Glutamatergic neuron (in vitro differentiated cells): ENCODE measurements around the gene ANXA2R. TPM values are rescaled to one million over a fixed set of nuclear protein-coding genes. Genes with fewer than 3 reads are reported as not detected.
"Not testable (repeated sequence)": the region's sequence is repeated elsewhere in the genome, so short reads cannot be mapped to it uniquely, and the experiment has no call there.

Source experiments
- DNase-seq: peaks from one replicate; pipeline ENCODE4 v3.0.0; 2022
- H3K27ac Mint-ChIP-seq: one replicate; pipeline ENCODE4 v1.8.0; 2020; ENCODE audit warnings: mild to moderate bottlenecking, mixed read lengths, inconsistent platforms; ENCODE audit not compliant: unreplicated experiment
- H3K27me3 Mint-ChIP-seq: one replicate; pipeline ENCODE4 v1.8.0; 2020; ENCODE audit warnings: mild to moderate bottlenecking, moderate library complexity, mixed read lengths, inconsistent platforms; ENCODE audit not compliant: unreplicated experiment
- H3K36me3 Mint-ChIP-seq: one replicate; pipeline ENCODE4 v1.8.0; 2020; ENCODE audit warnings: mild to moderate bottlenecking, mixed read lengths, inconsistent platforms; ENCODE audit not compliant: unreplicated experiment
- H3K4me1 Mint-ChIP-seq: one replicate; pipeline ENCODE4 v1.8.0; 2020; ENCODE audit warnings: mild to moderate bottlenecking, low read depth, mixed read lengths, inconsistent platforms; ENCODE audit not compliant: unreplicated experiment
- H3K4me3 Mint-ChIP-seq: one replicate; pipeline ENCODE4 v1.8.0; 2020; ENCODE audit warnings: mild to moderate bottlenecking, mixed read lengths, inconsistent platforms; ENCODE audit not compliant: unreplicated experiment
- H3K9me3 Mint-ChIP-seq: one replicate; pipeline ENCODE4 v1.8.0; 2020; ENCODE audit warnings: mild to moderate bottlenecking, moderate library complexity, mixed read lengths, inconsistent platforms; ENCODE audit not compliant: unreplicated experiment
- CTCF ChIP-seq: fragments of 200-600 bp; sonication (generic); IDR thresholded peaks from one replicate; pipeline ENCODE4 v1.5.0; 2021; ENCODE audit not compliant: partially characterized antibody, unreplicated experiment
- total RNA-seq: library from RNA; stranded (reverse); fragmentation: NEBNext Ultra II Directional; extraction: Animal tissue kit (Norgen Biotek cat#: 25700); gene quantifications from one replicate; pipeline ENCODE4 v1.2.1, GENCODE V29; 2021; ENCODE audit not compliant: unreplicated experiment

ANXA2R gene
- total RNA-seq, 1 donor from 2014 or later: 1.6 TPM

GRCh38 chr5:43075319-43076293 is 35.5 kb upstream of the ANXA2R start:
- no peak for DNase-seq
- no peak overlapping the region for H3K27ac Mint-ChIP-seq

GRCh38 chr5:43074987-43075318 is 34.8 kb upstream of the ANXA2R start:
- H3K27me3 Mint-ChIP-seq: peaks cover 5% of the 10 kb centered on the region

More at GRCh38 chr5:43075319-43076293, 35.5 kb upstream of the ANXA2R start:
- peaks cover 4% of the 10 kb centered on the region for H3K9me3 Mint-ChIP-seq
- H3K27me3 Mint-ChIP-seq: peaks cover 5% of the 10 kb centered on the region
- peaks cover 19% of the 10 kb centered on the region for H3K36me3 Mint-ChIP-seq
- H3K4me3 Mint-ChIP-seq: peak overlapping the region; percentile 57
- H3K4me1 Mint-ChIP-seq: peaks cover 7% of the 10 kb centered on the region
- TF ChIP-seq CTCF: no peak

GRCh38 chr5:43073597-43074546 is 33.8 kb upstream of the ANXA2R start:
- Mint-ChIP-seq H3K4me1 (peaks cover 7% of the 10 kb centered on the region), H3K4me3 (no peak overlapping the region), H3K36me3 (peaks cover 22% of the 10 kb centered on the region), H3K9me3 (peaks cover 4% of the 10 kb centered on the region), H3K27me3 (peaks cover 5% of the 10 kb centered on the region), H3K27ac (no peak overlapping the region)
- TF ChIP-seq CTCF: peak; percentile 55
- DNase-seq: no peak

More at GRCh38 chr5:43074987-43075318, 34.8 kb upstream of the ANXA2R start:
- peaks cover 7% of the 10 kb centered on the region for H3K4me1 Mint-ChIP-seq
- H3K9me3 Mint-ChIP-seq: peaks cover 4% of the 10 kb centered on the region
- DNase-seq: no peak
- H3K27ac Mint-ChIP-seq: no peak overlapping the region
- no peak overlapping the region for H3K4me3 Mint-ChIP-seq
- H3K36me3 Mint-ChIP-seq: peaks cover 22% of the 10 kb centered on the region
- TF ChIP-seq CTCF: no peak

GRCh38 chr5:43069401-43069720 is 29.2 kb upstream of the ANXA2R start:
- H3K27ac Mint-ChIP-seq, H3K4me3 Mint-ChIP-seq, DNase-seq: not testable (repeated sequence)
- H3K36me3 Mint-ChIP-seq: peaks cover 18% of the 10 kb centered on the region
- peaks cover 10% of the 10 kb centered on the region for H3K27me3 Mint-ChIP-seq
- peaks cover 12% of the 10 kb centered on the region for H3K4me1 Mint-ChIP-seq
- H3K9me3 Mint-ChIP-seq: peaks cover 11% of the 10 kb centered on the region

- no peak for DNase-seq
- H3K4me3 Mint-ChIP-seq: peak overlapping the region; percentile 95
- no peak for TF ChIP-seq CTCF
- peak overlapping the region; percentile 96 for H3K27ac Mint-ChIP-seq
- H3K36me3 Mint-ChIP-seq: peaks cover 12% of the 10 kb centered on the region
- H3K4me1 Mint-ChIP-seq: peaks cover 16% of the 10 kb centered on the region
- peaks cover 11% of the 10 kb centered on the region for H3K9me3 Mint-ChIP-seq
- peaks cover 7% of the 10 kb centered on the region for H3K27me3 Mint-ChIP-seq
These were observed 27.9 kb upstream of the ANXA2R start for GRCh38 chr5:43068037-43068436.
